Endometrium (tissue), 2 donors: Measurements from ENCODE around the gene C8G.

Experiments used
- FAIRE-seq: peaks from 2 replicates; lab custom pipeline; 2012; peaks lifted over from hg19 to GRCh38; lab: Jason Lieb, UNC
- donor health status: control.
- donor health status: control.

The C8G gene

GRCh38 chr9:136944519-136945332 lies at the start of gene C8G, which contains the start of gene FBXW5:
Gene C8G (plus strand): TSS chr9:136945243. CDS start chr9:136945321, 78 bp downstream.
Gene FBXW5 (minus strand): TSS chr9:136944738. CDS start chr9:136944083, 655 bp downstream.
- FAIRE-seq = no peak

DNA sequence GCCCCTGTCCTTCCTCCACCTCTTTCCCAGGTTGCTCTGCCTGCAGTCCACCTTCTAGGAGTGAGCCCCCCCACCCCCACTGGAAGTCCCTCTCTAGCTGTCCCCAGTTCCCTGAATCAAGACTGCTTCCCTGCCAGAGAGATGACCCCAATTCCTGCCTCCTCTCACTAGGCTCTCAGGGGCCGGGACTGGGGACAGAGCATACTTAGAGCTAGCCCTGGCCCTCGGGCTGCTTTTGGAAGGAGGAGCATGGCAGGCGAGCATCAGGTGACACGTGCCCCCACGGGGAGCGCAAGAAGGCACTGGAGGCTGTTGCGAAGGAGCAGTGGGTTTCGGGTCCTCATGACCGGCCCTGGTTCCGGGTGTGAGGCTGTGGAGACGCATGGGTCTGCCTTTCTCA lies 49.0 kb upstream of the C8G start:
- FAIRE-seq = no peak

DNA sequence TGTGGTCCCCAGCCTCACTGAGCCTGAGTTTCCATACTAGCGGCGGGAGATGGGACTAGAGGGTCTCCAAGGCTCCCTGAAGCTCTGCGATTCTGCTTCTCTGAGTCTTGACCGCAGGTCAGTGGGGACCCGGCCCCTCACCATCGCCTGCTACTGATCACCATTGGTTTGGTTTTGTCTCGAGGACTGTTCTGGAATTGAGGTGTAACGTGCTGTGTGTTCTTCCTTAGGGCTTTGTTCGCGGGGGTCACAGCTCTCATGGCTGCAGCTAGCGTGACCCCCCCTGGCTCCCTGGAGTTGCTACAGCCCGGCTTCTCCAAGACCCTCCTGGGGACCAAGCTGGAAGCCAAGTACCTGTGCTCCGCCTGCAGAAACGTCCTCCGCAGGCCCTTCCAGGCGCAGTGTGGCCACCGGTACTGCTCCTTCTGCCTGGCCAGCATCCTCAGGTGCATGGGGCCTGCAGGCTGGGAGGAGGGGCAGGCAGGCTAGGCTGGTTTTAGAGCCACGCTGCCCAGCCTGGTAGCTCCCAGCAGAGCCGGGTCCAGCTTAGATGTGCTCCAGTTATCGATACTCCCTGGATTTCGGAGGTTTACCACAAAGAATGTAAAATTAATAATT lies 46.5 kb upstream of the C8G start:
- FAIRE-seq = no peak

GRCh38 chr9:136899196-136899595 lies 45.8 kb upstream of the C8G start:
- FAIRE-seq = no peak

DNA sequence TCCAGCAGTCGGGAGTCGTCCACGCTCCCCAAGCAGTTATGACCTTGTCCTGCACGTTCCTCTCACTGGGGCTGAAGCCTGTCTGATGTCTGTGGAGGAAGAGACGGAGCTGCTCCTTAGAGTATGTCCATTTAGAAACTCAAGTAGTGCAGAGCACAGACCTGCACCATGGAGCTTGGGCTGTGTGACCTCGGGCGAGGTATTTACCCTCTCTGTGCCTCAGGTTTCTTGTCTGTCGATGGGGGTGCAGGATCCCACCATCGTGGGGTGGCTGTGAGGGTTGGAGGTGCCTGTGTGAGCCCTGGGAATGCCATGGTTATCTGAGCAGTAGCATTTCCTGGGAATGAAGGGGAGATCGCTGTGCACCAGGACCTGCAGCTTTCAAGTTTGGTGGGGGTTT lies 44.5 kb upstream of the C8G start:
- no peak for FAIRE-seq

GRCh38 chr9:136900988-136901515 lies 44.0 kb upstream of the C8G start:
- FAIRE-seq = no peak

- FAIRE-seq = no peak
Observed at GRCh38 chr9:136901516-136902258, 43.4 kb upstream of the C8G start.

GRCh38 chr9:136902259-136902821 lies 42.7 kb upstream of the C8G start:
- FAIRE-seq = no peak

GRCh38 chr9:136903041-136903554 lies 41.9 kb upstream of the C8G start:
- FAIRE-seq = no peak

GRCh38 chr9:136906266-136906665 lies 38.8 kb upstream of the C8G start:
- FAIRE-seq = no peak

DNA sequence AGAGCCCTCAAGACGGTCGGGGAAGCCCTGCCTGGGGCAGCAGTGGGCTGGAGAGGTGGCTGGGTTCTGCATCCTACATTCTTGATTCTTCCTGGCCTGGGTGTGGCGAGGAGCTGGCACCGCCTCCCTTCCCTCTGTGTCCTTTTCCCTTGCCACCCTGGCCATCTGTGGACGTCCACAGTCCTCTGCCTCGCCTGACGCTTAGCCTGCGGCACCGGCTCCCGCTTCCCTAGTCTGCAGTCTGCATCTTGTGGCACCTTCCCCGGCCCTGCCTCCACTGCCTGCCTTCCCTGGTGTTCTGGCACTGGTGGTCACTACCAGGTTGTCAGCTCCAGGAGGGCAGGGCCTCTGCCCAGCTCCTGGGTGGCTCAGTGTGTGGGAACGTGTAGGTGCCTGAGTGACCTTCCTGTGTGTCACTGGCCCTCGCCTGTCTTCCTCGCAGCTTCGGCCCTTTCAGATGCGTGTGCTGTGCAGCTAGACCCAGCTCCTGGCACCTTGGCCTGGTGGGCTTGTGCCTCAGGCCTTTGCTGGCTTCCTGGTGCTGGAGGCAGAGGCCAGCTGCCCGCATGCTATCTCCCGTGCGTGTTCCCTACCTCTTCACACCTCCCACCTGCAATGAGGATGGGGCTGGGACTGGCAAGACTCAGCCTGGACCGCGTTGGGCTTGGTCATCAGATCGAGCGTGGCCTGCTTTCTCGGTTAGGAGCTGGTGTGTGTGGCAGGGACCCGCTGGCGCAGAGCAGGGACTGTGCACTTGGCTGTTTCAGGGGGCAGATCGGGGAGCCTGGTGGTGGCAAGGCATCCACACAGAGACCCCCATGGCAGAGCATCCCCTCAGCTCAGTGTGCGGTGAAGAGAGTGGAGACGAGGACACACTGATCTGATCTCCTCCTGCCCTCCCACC lies 37.8 kb upstream of the C8G start:
- no peak for FAIRE-seq

- FAIRE-seq = no peak
Observed at GRCh38 chr9:136910197-136910900, 34.7 kb upstream of the C8G start.

GRCh38 chr9:136910901-136911245 lies 34.2 kb upstream of the C8G start:
- FAIRE-seq = no peak

- FAIRE-seq = no peak
Observed at GRCh38 chr9:136913701-136914438, 31.2 kb upstream of the C8G start.

- FAIRE-seq = no peak
Observed at GRCh38 chr9:136915632-136916329, 29.3 kb upstream of the C8G start.

- no peak for FAIRE-seq
Observed at GRCh38 chr9:136916330-136917184, 28.5 kb upstream of the C8G start.

DNA sequence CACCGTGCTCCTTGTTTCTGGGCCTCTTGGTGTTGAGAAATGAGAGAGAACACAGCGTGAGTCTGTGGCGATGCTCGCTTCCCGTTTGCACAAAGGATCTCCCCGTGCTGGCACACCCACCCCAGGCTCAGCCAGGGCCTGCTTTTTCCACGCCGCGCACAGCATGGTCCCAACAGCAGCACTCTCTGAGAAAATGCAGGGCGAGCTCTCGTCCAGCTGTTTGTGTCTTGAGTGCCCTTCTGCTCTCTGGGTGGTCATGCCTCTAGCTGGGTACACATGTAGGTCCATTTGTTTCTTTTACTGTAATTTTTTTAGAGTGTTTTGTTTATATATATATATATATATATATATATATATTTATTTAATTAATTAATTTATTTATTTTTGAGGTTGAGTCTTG lies 27.1 kb upstream of the C8G start:
- FAIRE-seq = no peak

- no peak for FAIRE-seq
Observed at GRCh38 chr9:136920069-136920468, 25.0 kb upstream of the C8G start.
